Bone marrow (tissue), 2 donors: ENCODE results near the gene AKAP4.

Experiments
- DNase-seq, 2 donors: peaks; one replicate each; lab custom pipeline; 2025; lab: John Stamatoyannopoulos, UW

Gene AKAP4, protein sequence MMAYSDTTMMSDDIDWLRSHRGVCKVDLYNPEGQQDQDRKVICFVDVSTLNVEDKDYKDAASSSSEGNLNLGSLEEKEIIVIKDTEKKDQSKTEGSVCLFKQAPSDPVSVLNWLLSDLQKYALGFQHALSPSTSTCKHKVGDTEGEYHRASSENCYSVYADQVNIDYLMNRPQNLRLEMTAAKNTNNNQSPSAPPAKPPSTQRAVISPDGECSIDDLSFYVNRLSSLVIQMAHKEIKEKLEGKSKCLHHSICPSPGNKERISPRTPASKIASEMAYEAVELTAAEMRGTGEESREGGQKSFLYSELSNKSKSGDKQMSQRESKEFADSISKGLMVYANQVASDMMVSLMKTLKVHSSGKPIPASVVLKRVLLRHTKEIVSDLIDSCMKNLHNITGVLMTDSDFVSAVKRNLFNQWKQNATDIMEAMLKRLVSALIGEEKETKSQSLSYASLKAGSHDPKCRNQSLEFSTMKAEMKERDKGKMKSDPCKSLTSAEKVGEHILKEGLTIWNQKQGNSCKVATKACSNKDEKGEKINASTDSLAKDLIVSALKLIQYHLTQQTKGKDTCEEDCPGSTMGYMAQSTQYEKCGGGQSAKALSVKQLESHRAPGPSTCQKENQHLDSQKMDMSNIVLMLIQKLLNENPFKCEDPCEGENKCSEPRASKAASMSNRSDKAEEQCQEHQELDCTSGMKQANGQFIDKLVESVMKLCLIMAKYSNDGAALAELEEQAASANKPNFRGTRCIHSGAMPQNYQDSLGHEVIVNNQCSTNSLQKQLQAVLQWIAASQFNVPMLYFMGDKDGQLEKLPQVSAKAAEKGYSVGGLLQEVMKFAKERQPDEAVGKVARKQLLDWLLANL

DNA sequence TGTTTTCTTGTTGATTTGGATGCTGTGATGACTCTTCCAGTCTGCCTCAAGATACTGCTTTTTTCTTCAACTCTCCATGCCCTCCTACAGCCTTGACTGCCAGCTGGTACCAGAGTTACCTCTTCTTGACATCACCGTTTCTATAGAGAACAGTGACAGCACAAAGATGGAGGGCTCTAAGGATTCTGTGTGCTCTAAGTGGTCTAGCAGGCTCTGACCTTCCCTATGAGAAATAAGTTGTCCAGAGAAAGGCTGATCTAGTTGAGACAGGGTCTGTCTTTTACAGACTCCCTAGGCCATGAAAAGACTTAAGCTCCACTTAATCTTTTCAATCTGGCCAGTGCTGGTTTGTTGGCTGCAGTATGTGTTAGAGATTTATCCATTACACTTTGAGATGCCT is at the start of gene AKAP4:
Gene AKAP4 (minus strand): TSS at position 101 of the 400 bp plus-strand sequence. CDS start 118 bp downstream, outside the sequence.
- no peak for DNase-seq

DNA sequence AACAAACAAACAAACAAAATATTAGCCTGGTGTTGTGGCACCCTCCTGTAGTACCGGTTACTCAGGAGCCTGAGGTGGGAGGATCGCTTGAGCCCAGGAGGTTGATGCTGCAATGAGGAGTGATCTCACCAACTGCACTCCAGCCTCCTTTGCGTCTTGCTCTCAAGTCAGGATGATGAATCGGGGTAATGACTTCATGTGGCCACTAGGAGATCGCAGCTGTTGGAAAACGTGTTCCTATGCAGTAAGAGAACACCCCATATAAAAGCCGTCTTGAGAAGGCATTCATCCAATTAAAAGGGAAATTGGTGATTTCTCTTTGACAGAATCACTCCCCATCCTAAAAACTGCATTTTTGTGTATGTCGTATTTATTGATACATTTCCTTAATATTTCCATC is 10.7 kb upstream of the AKAP4 start:
- no peak for DNase-seq

DNA sequence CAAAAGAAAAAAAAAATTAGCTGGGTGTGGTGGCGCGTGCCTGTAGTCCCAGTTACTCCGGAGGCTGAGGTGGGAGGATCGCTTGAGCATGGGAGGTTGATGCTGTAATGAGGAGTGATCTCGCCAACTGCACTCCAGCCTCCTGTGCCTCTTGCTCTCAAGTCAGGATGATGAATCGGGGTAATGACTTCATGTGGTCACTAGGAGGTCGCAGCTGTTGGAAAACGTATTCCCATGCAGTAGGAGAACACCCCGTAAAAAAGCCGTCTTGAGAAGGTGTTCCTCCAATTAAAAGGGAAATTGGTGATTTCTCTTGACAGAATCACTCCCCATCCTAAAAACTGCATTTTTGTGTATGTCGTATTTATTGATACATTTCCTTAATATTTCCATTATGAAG is 5.9 kb upstream of the AKAP4 start:
- DNase-seq: no peak

DNA sequence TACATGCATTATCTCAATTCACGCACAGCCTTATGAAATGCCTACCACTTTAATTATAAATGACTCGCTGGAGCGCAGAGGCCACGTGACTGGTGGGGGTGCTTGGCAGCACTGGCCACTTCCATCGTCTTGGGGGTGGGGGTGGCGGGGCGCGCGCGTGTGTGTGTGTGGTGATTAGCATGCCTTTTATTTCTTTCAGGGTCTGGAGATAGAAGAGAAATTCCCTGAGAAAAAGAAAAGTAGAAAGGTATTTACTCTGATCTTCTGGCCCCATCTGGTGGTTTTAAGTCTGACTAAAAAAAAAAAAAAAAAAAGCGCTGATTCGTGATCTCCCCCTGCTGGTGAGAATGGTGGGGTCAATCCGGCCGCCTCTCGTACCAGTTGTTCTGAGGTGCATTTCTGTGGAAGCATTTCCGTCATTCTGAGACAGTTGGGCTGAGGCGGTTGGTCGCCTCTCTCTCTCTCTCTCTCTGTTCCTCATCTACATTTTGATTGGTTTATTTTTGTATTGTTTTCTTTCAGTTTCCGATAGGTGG is 3.6 kb upstream of the AKAP4 start, which contains the start of gene CCNB3:
Gene CCNB3 (plus strand): TSS at position 402 of the 536 bp plus-strand sequence. CDS start 80,399 bp downstream, outside the sequence.
- peak; percentile 17 to 69 for DNase-seq

DNA sequence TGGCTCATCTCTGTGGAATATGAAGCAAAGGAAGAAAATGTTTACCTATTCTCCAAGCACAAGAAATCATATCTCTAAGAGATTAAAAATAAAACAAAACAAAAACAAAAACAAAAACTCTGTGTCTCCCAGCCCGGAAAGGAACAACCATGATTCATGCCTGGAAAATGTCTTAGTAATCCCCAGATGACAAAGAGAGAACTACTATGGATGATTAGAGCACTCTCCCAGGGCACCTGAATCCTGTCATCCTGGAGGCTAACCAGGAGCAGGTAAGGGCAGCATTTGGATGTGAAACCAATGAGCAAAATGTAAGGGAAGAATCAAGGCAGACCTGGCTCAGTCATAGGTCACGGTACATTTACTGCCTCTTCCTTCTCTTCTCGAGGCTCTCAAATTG is 1.7 kb upstream of the AKAP4 start:
- no peak for DNase-seq

DNA sequence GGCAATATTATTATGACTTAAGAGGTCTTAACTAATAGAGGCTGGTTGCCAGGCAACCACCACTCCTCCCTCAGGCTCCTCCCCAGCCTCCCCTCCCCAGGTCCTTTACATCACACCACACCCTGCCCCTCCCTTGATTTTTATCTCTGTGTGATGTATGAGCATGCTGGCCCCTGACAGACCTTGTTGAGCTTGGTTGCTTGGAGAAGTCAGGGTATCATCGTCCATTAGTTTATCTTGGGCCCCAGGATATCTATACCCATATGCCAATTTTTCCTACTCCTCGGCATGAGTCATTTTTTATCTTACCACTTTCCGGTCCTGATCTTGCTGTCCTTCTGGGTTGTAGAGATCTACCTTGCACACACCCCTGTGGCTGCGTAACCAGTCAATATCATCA is 2.5 kb downstream of the AKAP4 start:
- DNase-seq: no peak

DNA sequence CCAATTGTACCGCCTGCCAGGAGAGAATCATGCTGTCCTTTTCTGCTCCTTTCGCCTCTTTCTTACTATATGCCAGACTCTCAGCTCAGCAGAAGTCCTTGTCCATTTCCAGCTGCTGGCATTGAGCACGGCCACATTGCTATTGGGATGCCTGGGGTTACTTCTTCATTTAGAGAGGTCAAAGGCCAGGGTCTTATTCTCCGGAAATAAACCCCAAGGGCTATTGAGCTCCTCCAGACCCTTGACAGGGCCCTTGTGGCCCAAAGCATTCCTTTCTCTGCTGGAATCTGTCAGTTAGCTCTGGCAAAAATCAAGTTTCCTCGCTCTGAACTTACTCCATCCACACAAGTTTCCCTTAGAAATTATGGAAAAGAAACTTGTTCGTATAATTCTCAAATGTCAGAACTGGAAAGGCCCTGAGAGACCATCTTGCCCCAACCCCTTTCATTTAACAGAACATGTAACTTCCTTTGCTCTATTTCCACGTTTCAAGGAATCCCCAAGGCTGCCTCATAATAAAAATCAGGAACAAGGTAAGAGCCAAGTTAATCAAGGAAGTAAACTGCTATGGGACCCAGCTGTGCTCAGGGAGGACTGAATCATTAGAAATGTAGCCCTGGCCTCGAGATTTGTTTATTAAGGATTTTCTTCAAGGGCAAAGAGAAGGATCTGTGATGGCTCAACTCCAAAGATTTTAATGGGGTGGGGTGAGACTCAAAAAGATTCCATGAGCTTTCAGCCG is 11.8 kb downstream of the AKAP4 start:
- no peak for DNase-seq

DNA sequence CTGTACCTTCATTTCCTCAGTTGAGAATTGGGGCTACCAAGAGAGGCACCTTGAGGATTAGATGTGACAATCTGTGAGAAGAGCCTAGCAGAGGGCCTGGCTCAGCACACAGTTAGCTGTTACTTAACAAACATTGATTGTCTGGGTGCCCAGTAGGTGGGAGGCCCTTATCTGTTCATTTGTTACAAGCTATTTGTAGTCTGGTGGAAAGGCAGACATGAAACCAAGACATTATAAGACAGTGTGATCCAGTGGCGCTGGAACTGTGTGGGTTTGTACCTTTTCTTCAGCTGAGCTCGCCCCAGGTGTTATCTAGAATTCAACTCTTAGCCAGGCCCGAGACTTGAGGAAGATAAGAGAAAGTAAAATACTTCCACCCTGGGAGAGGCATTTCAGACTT is 16.9 kb downstream of the AKAP4 start:
- DNase-seq: no peak

DNA sequence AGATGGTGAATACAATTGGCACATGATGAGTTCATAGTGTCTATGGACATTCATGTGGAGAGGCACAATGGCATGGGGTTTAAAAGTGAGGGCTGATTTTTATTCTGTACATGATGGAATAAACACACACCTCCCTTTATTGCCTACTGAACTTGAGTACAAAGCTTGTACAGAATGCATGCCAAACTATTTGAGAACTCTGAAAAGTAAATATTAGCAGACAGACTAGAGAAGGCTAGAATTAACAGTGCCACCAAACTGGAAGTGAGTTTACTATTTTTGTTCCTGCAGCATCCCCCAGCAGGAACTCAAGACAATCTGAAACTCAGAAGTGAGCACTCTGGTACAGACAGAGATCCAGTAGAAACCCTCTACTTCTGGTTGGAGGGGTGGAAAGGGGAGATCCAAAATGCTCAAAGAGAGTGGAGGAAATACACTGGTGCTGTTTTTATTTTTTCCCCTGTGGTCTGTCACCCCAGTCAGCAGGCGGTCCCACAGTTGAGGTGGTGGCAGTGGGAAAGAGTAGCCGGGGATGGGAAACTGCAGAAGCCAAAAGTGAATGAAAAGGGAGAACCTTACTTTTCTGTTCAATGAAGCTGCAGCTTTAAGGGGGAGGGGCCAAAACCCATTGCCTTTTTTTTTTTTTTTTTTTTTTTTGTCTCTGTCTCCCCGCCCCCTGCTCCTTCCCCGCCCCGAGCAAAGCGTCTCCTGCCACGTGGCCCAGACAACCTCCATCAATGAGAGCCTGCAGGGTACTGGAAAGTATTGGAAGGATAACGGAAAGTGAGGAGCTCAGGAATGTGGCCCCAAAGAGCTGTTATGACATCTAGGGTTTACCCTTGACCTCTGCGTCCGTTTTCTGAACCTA is 20.5 kb downstream of the AKAP4 start:
- no peak for DNase-seq

DNA sequence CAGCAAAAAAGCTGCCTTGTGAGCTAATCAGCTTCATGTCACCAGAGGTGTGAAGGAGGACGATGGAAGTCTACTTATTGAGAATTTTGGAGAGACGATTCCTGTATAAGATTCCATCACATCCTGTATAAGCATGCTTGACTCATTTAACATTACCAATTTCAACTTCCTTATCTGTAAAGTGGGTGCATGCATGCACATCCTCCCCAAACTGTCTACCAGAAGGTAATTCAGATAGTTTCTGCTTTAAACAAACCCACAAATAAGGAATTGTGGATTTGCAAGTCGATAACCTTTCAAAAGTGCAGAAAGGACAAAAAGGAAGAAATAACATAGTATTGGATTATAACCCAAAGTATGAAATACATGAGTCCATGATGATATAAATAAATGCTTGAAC is 31.1 kb downstream of the AKAP4 start:
- DNase-seq: no peak

DNA sequence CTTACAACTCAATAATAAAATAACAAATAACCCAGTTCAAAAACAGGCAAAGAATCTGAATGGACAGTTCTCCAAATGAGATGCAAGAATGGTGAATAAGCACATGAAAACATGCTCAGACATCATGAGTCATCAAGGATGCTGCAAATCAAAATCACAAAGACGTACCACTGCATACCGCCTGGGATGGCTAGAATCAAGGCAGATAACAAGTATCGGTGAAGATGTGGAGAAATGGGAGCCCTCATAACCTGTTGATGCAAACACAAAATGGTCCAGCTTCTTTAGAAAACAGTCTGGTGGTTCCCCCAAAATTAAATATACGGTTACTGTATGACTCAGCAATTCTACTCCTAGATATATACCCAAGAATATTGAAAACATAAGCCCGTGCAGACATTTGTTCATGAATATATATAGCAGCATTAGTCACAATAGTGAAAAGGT is 32.5 kb downstream of the AKAP4 start:
- no peak for DNase-seq

DNA sequence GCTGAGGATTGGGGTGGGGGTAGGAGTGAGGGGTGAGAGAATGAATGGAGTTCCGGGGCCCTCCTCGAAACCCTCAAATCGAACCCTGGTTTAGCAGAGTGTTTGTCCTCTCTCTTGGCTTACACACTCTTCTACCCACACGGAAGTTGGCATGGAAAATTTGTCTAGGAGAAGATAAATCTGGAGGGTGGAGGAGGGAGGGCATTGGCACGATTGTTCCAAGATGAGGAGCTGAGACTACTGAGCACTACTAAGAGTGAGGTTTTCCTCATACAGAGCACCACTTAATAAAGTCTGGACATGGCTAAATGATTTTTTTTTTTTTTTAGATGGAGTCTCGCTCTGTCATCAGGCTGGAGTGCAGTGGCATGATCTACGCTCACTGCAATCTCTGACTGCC is 33.4 kb downstream of the AKAP4 start:
- no peak for DNase-seq

DNA sequence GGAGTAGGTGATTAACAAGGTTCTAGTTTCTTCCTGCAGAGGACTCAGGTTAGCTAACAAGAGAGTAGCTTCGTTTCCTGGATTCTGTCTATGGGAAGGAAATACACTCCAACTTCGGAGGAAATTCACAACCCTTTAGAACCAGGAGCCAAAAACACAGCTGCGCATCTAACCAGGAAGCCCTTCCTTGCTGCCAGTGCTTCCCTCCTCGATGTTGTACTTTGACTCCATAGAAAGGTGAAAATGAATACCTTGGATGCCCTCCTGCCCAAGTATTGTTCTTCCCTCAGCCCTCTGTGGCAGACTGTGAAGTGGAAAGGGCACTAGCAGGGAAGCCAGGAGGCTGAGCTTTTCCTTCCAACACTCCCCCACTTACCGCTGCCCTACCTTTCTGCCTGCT is 35.1 kb downstream of the AKAP4 start:
- DNase-seq: no peak

DNA sequence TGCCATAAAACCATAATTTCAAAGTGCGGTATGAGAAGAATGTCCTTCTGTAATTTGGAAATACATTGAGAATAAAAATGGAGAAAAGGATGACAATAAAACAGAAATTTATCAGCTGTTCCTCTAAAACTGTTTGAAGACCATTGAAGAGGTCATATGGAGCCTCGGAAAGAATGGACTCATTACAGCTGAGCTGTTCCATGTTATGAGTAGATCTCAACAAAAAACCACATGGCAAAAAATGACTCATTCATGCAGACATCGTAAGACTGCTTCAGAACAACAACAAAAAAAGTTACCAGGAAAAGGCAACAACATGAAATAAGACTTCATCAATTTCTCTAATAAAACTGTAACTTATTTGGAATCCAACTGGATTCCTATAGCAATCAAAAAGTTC is 39.7 kb downstream of the AKAP4 start:
- DNase-seq: no peak

DNA sequence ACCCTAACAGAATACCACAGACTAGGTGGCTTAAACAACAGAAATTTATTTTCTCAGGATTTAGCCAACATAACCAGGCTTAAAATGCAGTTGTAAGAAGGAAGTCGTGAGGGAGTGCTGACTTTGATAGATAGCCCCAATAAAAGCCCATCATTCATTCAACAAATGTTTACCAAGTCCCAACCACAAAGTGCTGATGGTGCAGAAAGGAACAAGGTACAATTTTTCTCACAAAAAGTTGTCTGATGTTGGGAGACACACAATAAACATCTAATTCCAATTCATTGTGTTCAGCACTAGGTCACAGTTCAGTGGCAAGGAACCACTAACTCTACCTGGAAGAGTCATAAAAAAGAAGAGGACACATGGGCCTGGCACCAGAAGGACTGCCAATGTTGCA is 42.2 kb downstream of the AKAP4 start:
- DNase-seq: no peak

DNA sequence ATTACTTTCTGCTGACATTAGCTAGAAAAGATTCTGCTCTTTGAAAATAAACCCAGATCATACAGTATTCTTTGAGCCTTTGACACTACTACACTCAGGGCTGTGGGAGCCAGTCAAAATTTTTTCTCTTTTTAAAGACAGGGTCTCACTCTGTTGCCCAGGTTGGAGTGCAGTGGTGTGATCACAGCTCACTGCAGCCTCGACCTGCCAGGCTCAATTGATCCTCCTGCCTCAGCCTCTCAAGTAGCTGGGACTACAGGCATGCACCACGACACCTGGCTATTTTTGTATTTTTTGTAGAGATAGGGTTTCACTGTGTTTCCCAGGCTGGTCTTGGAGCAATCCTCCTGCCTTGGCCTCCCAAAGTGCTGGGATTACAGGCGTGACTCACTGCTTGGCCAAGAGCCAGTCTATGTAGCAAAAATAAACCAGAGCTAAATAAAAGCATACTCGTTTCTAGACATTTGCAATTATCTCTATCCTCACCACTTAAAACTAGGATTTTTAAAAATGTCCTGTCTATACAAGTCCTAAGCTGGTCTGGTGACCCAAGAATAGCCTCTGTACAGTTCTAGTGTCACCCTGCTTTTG is 43.2 kb downstream of the AKAP4 start:
- DNase-seq: no peak

DNA sequence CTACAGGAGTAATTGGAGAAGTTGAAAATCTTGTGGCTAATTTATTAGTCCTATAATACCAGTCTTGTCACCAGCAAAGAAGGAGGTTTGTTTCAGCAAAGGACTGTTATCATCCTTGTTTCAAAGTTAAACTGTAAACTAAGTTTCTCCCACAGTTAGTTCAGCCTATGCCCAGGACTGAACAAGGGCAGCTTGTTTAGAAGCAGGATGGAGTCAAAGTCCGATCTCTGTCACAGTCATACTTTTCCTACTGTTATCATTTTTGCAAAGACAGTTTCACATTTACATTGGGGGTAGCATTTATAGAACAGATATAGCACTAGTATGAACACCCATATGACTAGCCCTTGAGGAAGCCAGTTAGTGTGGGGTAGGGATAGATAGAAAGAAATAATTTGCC is 46.4 kb downstream of the AKAP4 start:
- DNase-seq: no peak

DNA sequence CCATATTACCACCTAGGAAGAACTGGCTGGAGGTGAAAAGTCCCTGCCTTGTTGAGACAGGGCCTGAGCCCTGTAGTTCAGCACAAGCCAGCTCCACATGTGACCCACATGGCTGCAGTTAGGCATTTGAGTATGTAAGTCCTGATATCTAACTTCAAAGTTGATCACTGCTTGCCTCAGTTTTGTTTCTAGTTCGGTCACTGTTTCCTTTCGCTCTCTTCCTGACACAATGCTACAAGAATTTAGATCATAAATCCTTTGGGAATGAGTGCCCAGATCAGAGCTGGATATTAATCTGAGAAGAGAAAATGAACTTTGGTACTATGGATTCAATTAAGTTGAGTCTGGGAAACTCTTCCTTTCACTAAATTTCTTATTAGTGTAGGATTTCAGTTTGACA is 48.4 kb downstream of the AKAP4 start:
- no peak for DNase-seq

DNA sequence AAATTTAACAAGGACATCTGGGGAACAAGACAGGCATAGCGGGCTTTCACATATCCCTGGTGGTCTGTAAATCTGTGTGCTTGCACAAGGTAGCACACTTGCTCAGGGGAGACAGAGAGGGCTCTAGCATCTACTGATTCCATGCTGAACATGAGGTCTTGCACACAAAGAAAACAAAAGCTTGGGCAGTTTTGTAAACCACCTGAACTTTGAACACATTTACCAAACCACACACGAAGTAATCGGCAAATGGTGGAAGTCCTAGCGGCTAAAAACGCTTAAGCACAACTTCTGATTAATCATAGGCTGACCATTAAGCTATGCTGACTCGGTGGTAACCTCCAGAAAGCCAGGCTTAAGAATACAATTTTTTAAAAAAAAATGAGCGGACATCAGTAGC is 52.8 kb downstream of the AKAP4 start:
- no peak for DNase-seq
